NCI-H526 treated with DMSO at 0.1 percent for 48 hours (cell line): ENCODE measurements around the gene OR5T3.
"Not testable (repeated sequence)": the region's sequence is repeated elsewhere in the genome, so short reads cannot be mapped to it uniquely, and the experiment has no call there.

Experiments
- DNase-seq: peaks from one replicate; lab custom pipeline; 2025; lab: John Stamatoyannopoulos, UW

OR5T3 gene

GRCh38 chr11:56251954-56252353 lies at the start of gene OR5T3:
OR5T3 (plus strand) TSS chr11:56252254; CDS start chr11:56252254, 0 bp downstream.
- DNase-seq: no peak

GRCh38 chr11:56207790-56208189 lies 44.3 kb upstream of the OR5T3 start:
- no peak for DNase-seq

- no peak for DNase-seq
These were observed 37.5 kb upstream of the OR5T3 start for GRCh38 chr11:56214537-56214936.

- not testable (repeated sequence) for DNase-seq
These were observed 32.3 kb upstream of the OR5T3 start for GRCh38 chr11:56219735-56220134.

- no peak for DNase-seq
These were observed 17.9 kb upstream of the OR5T3 start, which contains the start of gene OR5T2 for GRCh38 chr11:56234155-56234554. OR5T2 (minus strand) TSS chr11:56234255; CDS start chr11:56233062, 1,193 bp downstream.

- DNase-seq: no peak
These were observed 19.0 kb downstream of the OR5T3 start for GRCh38 chr11:56271092-56271491.

- no peak for DNase-seq
These were observed 21.8 kb downstream of the OR5T3 start, which contains the start of gene OR5T1 for GRCh38 chr11:56273854-56274253. OR5T1 (plus strand) TSS chr11:56274154; CDS start chr11:56275639, 1,485 bp downstream.

DNA sequence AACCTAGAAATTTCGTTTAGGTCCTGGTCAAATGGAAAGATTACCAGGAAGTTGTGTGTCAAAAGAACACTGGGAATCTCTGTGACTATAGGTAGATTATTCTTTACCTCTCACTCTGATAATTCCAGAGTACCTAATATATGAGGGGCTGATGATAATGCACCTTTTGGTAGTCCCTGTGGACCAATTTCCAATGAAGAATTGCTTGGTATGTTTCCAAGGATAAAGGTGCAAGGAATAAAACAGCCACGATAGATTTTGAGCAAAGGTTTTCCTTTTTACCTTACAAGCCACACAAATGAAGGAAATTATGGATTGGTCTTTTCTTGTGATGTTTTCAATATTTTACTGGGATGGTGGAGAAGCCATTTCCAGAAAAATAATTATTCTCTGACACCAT lies 40.1 kb downstream of the OR5T3 start, which contains the start of gene OR8H1:
TSS of gene OR8H1 (minus strand) at position 101 of the 400 bp plus-strand sequence. CDS start 1,192 bp downstream, outside the sequence.
- no peak for DNase-seq

DNA sequence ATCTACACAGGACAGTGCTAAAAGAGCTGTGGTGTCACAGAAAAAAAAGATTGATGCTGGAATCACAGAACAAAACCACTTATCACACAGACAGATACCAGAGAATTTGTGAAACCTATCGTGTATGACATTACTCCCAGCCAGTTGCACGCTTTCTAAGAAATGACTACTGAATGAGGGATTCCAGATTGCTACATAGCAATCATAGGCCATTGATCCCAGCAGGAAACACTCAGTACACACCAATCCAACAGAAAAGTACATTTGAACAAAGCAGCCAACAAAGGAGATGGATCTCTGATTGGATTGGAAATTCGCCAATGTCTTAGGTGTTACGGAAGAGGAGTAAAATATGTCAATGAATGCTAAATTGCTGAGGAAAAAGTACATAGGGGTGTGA lies 44.8 kb downstream of the OR5T3 start:
- DNase-seq: no peak
